G401 (cell line): Measurements from ENCODE around the gene MLF2. TPM values are rescaled to one million over a fixed set of nuclear protein-coding genes. Genes with fewer than 3 reads are reported as not detected.
A peak's percentile ranks its signal among the peaks of the same experiment; 100 is the strongest.

ENCODE experiments used
- DNase-seq: peaks from one replicate; pipeline ENCODE4 v3.0.0-alpha.2; 2015; ENCODE audit warnings: low spot score
- in situ Hi-C: cut with HindIII; loops from 2 replicates; pipeline ENCODE4 v1.10.0; 2016; ENCODE audit warnings: low sequenced_read_pairs, mixed read lengths
- total RNA-seq: library from RNA; depleted of rRNA; stranded (reverse); fragments of >200 nt; shearing (Covaris generic); gene quantifications from 2 replicates; pipeline ENCODE4 v1.2.3, GENCODE V29; 2014; rRNA removed

MLF2 gene
- total RNA-seq, 1 experiment from 2014 or later, result 364 TPM

DNA sequence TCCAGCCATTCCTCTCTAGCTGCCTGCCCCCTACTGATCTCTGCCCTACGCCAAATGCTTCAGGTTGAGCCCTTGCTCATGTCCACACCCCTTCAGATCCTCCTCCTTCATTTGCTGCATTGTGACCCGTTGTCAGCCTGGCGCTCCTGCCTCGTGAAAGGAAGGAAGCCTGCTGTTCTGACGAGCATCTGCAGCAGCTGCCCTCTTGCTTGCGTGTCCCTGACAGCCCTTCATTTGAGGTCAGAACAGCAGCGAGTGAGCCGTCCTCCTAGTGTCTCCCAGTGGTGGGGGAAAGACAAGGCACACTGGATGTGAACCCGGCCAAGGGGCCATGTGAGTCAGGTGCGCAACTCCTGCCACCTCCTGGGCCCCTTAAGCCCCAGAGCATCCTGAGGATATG lies 49.3 kb downstream of the MLF2 start:
- DNase-seq, result no peak

DNA sequence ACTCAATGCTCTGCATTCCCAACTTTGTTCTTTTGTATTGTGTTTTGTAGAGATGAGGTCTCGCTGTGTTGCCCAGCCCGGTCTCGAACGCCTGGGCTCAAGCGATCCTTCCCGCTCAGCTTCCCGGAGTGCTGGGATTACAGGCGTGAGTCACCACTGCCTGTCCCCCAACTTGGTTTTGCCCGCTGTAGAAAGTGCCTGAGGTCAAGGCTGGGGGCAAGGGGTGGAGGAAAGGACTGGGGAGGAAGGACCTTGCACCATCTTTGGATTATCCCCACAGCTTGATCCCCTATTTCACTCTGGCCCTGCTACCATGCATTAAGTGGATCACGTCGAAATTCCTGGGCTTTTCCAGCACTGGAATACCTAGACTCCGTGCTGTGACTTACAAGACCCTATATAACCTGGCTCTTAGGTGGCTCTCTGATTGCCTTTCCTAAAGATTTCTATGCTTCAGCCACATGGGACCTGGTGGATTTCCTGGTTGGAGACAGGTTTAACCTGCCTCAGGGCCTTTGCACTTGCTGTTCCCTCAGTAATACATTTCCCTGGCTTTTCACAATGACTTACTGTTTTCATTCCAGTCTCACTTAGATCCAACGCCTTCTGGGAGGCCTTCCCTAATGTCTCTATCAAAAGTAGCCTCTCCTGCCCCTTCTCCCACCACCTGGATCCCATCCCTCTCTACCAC lies 51.7 kb downstream of the MLF2 start:
- DNase-seq, result no peak
- in situ Hi-C loops, result no loop called here

More for the DNA sequence above, 49.3 kb downstream of the MLF2 start:
- in situ Hi-C loops, result no loop called here

DNA sequence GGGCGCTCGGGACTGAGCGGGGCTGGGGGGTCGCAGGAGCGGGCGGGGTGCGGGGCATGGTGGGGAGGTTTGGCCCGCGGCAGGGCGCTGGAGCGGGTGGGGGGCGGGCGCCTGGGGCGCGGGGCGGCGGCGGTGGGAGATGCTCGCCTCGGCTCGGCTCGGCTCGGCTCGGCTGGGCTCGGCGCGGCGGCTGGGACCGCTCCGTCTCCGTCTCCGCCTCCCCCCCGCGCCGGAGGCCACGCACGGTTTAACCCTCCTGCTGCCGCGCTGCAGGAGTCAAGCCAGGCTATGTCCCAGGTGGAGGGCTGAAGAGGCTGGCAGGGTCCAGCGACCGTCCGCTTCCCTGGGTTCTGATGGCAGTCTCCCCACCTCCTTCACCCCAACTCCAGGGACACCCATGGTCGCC lies 52.3 kb downstream of the MLF2 start, which contains the start of gene PIANP:
Gene PIANP (minus strand): TSS at position 170 of the 406 bp plus-strand sequence. CDS start 2,754 bp downstream, outside the sequence.
- DNase-seq, result peak; percentile 73
- in situ Hi-C loops, result no loop called here

DNA sequence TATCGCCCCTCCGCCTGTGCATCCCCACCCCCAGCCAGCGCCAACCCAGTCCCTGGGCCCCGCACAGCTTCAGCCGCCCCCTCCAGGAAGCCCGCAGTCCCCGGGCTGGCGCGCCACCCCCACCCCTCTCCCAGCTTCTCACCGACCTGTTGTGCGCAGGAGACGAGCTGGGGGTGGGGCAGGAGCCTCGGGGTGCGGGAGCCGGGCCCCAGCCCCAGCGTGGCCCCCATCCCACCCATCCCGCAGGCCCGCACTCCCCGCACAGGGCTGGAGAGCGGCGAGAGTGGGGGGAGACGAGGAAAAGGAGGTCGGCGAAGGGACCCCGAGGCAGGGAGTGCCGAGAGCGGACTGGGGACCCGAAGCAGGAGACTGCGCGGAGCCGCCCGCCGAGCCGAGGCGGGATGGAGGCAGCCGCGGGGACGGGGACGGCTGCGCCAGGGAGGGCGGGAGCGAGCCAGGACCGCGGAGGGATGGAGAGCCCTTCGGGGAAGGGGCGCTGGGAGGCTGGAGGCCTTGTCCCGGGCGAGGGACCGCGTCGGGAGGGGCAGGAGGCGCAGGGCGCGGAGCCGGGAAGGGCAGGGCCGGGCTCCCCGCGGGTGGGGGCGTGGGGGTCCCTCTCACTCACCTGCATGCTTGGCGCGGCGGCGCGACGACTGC lies 52.8 kb downstream of the MLF2 start:
- peak; percentile 48 for DNase-seq
- in situ Hi-C loops, result no loop called here

DNA sequence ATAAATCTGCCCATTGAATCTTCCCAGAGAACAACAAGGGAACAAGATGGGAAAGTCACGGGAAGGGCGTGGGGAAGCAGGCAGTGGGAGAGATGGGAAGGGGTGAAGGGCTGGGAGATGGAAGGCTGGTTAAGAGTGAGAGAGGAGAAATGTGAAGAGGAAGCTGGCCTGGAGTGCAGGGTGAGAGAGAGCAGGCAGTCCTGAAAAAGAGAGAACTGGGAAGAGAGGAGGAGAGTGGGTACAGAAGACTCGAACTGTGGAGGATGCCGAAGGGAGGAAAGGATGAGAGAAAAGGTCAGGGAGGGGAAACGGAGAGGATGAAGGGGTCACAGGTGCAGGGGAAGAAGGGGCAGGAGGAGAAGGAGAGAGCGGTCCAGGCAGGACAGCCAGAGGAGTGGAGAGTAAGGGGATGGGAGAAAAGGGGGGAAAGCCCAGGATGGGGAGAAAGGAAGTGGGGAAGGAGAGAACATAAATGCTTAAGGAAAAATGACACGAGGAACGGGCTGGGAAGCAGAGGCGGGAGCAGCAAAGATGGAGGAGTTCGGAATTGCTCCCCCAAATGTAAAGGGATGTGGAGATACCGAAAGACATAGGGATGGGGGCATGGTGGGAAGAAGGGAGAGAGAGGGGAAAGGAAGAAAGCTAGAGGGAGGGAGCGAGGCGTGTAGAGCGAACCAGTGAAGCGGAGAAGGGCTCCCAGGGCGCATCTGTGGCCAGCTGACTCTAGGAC lies 53.5 kb downstream of the MLF2 start:
- peak; percentile 26 for DNase-seq
- in situ Hi-C loops, result no loop called here

DNA sequence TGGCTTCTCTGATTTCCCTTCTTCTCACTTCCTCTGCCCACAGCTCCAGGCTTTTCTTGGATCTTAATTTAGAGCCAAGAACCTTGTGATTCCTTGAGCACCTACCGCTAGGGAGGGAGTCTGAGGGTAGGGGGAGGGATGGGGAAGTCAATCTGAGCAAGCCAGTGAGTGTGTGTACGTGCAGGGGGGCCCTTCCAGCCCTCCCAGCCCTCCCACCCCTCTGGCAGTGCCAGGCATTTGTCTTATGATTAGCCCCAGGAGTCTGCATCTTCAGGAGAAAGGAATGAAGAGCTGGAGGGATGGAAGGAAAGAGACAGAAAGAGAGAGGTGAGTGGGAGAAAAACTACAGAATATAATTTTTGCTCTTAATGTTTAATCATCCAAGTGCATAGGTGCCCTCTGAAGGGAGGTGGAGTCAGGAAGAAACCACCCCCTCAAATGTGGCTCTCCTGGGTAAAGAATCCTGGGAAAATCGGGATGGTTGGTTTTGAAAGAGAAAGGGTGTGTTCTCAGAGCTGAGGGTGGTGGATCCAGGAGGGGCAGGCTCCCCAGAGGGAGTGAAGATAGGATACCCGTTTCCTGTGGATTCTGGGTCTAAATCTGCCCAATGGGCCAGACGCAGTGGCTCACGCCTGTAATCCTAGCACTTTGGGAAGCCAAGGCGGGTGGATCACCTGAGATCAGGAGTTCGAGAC lies 54.4 kb downstream of the MLF2 start:
- in situ Hi-C loops, result no loop called here
- no peak for DNase-seq

Other genes with a start within 250 kb of the MLF2 start
- gene GAPDH, start 218.6 kb downstream of the MLF2 start, total RNA-seq, result 3,766 and 4,312 TPM in 2 replicates
- 11.7 and 13.2 TPM in 2 replicates for gene IFFO1, start 197.1 kb downstream of the MLF2 start, total RNA-seq
- gene NOP2, start 184.8 kb downstream of the MLF2 start, total RNA-seq, result 45.5 and 70.7 TPM in 2 replicates
- 374 and 375 TPM in 2 replicates for gene CHD4, start 145.8 kb downstream of the MLF2 start, total RNA-seq
- gene LPAR5, start 117.2 kb downstream of the MLF2 start, total RNA-seq, result 0.03 TPM in 1 of 2 replicates, not detected in the other
- gene ACRBP, start 105.7 kb downstream of the MLF2 start, total RNA-seq, result not detected in 2 replicates
- gene ING4, start 90.0 kb downstream of the MLF2 start, total RNA-seq, result 33.0 and 47.7 TPM in 2 replicates
- gene ZNF384, start 63.8 kb downstream of the MLF2 start, total RNA-seq, result 14.9 and 25.5 TPM in 2 replicates
- 0.44 and 4.4 TPM in 2 replicates for gene PIANP, start 52.3 kb downstream of the MLF2 start, total RNA-seq
- 47.0 and 47.6 TPM in 2 replicates for gene COPS7A, start 29.1 kb downstream of the MLF2 start, total RNA-seq
- gene PTMS, start 13.2 kb upstream of the MLF2 start, total RNA-seq, result 259 and 267 TPM in 2 replicates
- gene LAG3, start 19.4 kb upstream of the MLF2 start, total RNA-seq, result 0.31 and 0.58 TPM in 2 replicates
- gene CD4, start 36.4 kb upstream of the MLF2 start, total RNA-seq, result 0.34 and 1.3 TPM in 2 replicates
- 37.7 and 59.0 TPM in 2 replicates for gene GPR162, start 68.7 kb upstream of the MLF2 start, total RNA-seq
- 56.4 and 70.5 TPM in 2 replicates for gene P3H3, start 75.3 kb upstream of the MLF2 start, total RNA-seq
- gene GNB3, start 87.8 kb upstream of the MLF2 start, total RNA-seq, result 0.25 and 3.8 TPM in 2 replicates
- gene CDCA3, start 98.1 kb upstream of the MLF2 start, total RNA-seq, result 84.2 and 103 TPM in 2 replicates
- gene USP5, start 99.0 kb upstream of the MLF2 start, total RNA-seq, result 137 and 156 TPM in 2 replicates
- gene TPI1, start 114.4 kb upstream of the MLF2 start, total RNA-seq, result 1,506 and 1,683 TPM in 2 replicates
- 30.6 and 38.3 TPM in 2 replicates for gene SPSB2, start 120.2 kb upstream of the MLF2 start, total RNA-seq
- gene LRRC23, start 151.7 kb upstream of the MLF2 start, total RNA-seq, result 7.0 and 16.1 TPM in 2 replicates
- 3.3 and 13.2 TPM in 2 replicates for gene ENO2, start 161.4 kb upstream of the MLF2 start, total RNA-seq
- gene ATN1, start 174.8 kb upstream of the MLF2 start, total RNA-seq, result 2.2 and 6.2 TPM in 2 replicates
- gene RNU7-1, start 190.7 kb upstream of the MLF2 start, total RNA-seq, result not detected in 2 replicates
- 88.1 and 132 TPM in 2 replicates for gene C12orf57, start 190.9 kb upstream of the MLF2 start, total RNA-seq
- 12.1 and 16.6 TPM in 2 replicates for gene PTPN6, start 198.2 kb upstream of the MLF2 start, total RNA-seq
- gene PHB2, start 217.5 kb upstream of the MLF2 start, total RNA-seq, result 667 and 679 TPM in 2 replicates
- gene EMG1, start 217.8 kb upstream of the MLF2 start, total RNA-seq, result 76.4 and 83.4 TPM in 2 replicates